Renal cortical epithelial cell (primary cell): Measurements from ENCODE around the gene GCN1. TPM values are rescaled to one million over a fixed set of nuclear protein-coding genes. Genes with fewer than 3 reads are reported as not detected.

Source experiments
- DNase-seq: peaks from one replicate; pipeline ENCODE4 v3.0.0-alpha.2; 2011; ENCODE audit warnings: low read depth
- total RNA-seq: library from RNA; depleted of rRNA; stranded (reverse); fragments of >200 nt; gene quantifications from 2 replicates; pipeline ENCODE4 v1.2.3, GENCODE V29; 2014

The GCN1 gene
- total RNA-seq, 1 donor from 2014 or later = 216 TPM

DNA sequence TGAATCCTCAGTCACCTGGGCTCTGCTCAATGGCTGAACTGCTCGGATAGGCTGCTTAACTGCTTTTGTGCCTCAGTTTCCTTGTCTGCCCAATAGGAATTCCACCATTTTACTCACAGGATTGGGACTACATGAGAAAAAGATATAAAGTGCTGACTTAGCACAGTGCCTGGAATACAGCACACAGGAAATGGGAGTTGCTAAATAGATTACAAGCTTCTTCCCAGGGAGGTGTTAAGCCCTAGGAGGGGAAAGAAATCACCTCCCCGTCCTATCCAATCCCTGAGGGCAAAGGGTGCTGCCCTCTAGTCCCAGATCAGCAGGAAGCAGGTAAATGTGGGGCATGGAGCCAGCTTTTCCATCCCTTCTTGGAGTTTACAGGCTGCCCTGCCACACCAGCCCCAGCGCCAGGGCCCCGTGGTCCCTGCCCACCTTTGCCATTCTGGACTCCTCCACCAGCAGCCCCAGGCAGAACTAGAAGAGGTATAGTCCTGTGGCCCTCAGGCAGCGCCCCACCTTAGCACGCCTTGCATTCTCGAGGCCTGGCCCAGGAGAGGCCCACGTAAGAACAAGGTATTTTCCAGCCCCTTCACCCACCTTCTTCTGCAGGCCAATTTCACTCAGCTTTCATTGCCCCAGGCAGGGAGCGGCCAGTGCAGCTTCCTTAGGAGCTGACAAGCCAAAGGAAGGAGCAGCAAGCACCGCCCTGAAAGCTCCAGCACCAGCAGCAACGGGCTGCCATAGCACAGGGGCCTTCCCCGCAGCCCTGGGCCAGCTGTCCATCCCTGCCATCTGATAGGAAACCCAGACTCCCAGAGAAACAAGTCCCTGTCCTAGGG, 35.2 kb upstream of the GCN1 start:
- DNase-seq = peak; percentile 67

DNA sequence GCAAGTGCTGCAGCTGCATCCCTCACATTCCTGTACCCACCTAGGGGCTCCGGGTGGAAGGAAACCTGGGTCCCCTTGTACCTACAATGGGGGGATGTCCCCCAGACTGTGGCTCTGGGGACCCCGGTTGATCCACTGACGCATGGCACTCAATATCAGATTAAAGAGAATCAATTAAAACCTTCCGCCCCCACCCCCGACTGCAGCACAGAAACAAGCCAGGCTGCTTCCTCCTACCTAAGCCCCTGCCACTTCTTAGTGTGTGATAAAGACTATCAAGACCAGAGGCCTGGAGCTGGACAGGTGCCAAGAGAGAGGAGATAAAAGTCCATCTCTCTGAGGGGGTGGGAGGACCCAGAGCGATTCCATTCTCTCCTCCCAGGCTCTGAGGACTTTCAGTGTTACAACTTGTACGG, 34.6 kb upstream of the GCN1 start:
- no peak for DNase-seq

DNA sequence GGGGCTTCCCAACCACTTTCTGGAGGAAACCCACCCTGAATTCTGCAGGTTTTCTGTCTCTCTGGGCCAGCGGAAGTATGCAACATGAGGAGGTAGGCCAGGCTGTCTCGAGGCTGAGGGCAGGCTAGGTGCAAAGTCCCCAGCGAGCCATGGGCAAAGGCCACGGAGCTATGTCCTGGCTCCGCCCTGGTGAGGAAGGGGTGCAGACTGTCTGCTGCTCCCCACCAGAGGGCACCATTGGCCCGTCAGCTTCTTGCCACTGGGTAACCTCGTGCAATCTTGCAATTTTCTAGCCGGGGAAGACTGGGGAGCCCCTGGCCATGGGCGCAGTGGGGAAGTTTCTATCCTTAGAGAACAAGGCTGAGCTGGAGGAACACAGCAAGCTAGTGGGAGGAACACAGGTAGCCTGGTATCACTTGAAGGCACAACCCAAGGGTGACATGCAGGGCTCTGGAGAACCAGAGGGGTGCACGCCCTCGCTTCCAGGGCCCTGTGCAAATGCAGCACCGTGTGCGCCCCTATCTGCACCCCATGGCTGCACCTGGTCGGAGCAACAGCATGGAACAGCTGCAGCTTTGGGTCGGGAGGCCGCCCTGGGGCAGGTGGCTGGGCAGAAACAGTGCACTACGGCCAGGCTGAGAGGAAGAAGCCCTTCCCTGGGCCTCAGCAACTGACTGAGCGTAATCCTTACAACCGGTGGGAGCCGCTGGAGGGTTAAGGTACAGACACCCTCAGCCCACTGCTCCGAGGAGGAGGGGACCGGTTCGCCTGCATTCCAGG, 34.0 kb upstream of the GCN1 start:
- peak; percentile 66 for DNase-seq

DNA sequence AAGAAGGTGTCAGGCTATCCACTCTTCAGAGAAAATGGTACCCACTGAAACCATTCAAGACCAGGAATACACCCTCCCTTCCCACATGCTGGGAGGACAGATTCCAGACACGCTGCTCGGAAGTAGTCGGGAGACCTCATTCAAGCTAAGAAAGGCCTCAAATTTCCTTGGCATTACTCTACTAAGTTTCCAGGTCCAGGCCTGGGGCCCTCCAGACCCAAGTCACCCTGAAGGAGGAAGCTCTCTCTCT, 33.5 kb upstream of the GCN1 start:
- DNase-seq = no peak

DNA sequence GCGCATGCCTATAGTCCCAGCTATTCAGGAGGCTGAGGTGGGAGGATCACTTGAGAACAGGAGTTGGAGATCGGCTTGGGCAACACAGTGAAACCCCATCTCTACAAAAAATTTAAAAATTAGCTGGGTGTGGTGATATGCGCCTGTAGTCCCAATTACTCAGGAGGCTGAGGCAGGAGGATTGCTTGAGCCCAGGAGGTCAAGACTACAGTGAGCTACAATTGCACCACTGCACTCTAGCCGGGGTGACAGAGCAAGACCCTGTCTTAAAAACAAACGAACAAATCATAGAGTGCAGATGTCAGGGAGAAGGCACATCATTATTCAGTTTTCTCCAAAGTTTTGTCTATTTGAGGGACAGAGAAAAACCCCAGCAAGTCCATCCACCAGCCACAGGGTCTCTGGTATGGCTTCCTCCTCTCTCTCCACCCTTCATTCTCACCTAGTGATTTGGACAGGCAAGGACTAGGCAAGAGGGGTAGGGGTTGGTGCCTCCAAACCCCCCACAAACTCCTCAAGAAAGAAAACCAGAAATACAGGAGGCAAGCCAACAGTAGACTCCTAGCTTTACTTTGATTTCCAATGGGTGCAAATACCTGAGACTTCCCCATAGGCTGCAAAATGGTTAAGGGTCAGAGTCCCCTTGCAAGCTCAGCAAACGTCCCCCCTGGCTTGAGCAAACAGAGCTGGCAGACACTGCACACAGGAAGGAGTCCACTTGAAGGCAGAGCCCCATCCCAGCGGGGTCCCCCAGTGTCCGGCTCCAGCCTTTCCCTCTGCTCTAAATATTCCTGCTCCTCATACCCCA, 32.9 kb upstream of the GCN1 start:
- DNase-seq = no peak

DNA sequence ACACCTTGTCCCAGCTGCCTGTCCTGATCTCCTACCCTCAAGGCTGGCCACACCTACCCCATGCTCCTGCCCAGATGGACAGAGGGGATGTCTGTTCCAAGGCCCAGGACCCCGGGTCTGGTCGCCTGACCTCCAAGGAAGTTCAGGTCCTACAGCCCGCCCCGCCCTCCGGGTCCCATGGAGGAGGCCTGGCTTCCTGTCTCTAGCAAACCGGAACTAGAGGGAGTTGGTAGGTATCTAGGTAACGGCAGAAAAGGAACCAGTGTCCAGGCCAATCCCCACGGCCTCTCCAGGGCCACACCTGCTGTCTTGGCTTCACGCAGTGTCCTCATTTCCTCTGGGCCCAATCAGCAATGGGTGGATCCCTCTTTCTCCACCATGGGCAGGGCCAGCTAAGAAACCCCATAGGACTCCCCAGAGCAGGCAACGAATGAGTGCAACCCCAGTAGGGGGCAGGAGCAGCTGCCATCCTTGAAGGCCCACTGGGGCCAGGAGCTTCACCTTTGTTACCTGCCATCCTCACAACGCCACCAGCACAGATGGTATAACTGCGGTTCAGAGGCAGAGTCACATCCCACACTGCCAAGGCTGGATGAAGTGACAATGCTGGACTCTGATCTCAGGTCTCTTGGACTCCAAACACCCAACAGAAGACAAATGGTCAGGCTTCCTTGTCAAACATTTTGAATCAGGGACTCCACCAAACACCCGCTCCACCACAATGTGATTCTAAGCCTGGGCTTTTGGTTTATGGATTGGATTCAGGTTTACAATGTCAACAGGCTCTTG, 31.5 kb upstream of the GCN1 start:
- DNase-seq = no peak

DNA sequence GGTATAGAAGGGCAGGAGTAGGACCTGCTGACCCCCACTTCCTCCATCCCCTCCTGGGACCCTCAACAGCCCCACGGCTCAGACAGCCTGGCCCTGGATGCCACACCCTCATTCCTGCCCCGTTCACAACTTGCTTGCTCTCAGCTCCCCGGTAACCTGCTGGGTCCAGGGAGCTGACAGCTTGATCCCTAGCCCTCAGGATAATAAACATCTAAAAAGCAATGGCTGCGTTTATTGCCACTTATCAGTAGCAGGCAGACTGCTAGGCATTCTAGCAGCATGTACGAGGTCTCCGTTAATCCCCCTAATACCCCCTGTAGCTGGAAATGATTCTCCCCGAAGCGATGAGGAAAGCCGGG, 30.7 kb upstream of the GCN1 start:
- DNase-seq = no peak

DNA sequence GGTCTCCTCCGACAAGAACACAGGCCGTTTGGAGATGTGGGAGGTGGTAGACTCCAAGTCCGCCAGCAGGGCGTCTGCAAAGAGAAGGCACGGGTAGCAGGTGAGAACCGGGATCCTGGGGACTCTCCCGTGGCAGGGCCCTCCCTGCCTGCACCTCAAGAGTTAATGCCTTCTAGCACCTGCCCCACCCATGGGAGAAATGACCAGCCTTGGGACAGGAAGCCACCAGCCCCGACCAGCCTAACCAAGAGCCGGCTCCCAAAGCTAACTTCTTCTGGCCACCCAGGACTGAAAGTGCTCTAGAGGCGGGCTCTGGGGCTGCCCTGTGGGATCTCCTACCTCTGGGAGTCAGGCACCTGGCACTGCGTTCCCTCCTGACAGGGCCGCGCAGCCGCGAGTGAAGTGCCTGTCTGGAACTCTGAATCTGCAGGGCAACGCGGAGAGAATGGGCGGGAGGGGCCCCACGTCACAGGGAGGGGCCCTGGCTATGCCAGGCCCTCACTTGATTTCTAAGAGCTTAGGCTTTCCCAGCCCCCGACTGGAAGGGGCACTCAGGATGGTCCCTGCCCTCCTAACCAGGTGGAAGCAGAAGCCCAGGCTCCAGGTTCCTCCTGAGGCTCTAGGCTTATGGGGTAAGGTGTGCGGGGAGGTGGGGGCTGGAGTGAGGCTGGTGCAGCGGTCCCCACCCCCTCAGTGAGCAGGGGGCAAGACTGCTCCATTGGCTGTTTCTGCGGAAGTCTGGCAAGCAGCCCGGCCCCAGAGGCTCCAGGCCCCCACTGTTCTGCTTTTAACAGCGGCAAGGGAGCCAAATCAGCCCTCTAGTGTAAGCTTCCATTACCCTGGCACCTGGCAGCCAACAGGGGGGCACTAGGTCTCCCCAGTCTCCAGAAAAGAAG, 30.0 kb upstream of the GCN1 start:
- no peak for DNase-seq

DNA sequence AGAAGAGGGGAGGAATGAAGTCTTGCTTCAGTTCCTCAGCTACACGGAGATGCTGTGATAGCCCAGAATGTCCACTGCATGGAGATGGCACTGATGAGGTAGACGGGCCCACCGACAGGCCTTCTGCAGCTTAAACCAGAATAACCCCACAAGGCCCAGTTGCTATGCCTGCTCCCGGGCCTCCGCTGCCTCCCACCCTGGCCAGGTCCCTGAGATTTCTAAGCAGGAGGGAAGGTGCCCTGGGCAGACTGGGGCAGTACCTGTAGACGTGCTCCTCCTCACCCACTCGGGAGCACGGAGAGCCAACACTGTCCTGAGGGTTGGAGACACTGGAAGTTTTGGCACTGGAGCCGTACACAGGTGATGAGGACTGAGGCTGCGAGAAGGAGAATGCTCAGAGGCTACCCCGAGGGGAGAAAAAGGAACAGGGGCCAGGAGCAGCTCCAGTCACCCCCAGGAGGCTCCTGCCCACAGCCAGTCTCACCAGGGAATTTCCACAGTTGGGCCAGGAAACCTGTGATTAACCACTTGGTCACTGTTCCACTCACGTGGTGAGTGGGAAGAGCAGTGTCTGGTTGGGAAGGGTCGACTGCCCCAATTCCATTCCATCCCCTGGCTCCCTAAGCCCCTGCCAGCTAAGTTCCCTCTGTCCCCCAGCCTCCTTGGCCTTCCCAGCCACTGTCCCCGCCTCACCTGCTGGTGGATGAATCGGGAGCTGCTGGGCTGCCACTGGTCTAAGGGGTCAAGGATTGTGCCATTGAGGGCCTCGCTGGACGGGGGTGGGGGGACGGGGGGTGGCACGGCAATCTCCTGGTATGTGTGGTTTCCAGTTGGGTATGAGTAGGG, 29.2 kb upstream of the GCN1 start:
- no peak for DNase-seq

DNA sequence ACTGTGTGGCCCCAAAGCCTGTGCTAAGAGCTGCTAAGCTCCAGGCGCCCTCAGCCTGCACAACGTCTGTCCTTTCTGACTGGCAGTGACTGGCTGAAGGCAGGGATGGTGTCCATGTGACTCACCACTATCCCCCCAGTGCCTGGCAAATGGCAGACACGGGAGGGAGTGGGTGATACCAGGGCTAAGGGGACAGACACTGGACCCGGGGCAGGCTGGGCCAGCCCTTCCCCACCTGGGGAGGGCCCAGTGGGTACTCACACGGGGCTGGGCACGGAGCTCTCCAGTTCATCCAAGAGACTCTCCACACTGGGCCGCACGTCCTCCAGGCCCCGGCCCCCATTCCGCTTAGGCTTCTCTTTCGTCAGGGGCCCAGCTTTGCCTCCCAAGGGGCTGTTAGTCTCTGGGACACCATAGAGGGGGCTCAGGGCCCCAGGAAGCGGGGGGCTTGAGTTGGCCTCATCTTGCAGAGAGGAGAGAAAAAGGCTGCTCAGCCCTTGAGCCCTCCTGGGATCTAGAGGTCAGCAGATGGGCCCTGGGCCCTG, 27.8 kb upstream of the GCN1 start:
- DNase-seq = no peak

DNA sequence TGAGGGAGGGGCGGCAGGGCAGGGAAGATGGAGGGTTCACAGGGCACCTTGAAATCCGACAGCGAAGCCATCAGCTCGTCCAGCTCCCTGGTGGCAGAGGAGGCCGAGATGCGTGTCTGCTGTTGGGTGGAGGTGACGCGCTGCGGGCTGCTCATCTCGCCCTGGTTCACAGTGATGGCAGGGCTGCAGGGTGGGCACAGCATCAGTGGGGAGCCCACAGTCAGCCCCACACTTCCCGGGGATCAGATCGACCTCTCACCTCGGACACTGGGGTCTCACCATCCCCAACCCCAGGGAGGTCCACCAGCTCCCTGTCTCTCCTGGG, 27.0 kb upstream of the GCN1 start:
- no peak for DNase-seq

DNA sequence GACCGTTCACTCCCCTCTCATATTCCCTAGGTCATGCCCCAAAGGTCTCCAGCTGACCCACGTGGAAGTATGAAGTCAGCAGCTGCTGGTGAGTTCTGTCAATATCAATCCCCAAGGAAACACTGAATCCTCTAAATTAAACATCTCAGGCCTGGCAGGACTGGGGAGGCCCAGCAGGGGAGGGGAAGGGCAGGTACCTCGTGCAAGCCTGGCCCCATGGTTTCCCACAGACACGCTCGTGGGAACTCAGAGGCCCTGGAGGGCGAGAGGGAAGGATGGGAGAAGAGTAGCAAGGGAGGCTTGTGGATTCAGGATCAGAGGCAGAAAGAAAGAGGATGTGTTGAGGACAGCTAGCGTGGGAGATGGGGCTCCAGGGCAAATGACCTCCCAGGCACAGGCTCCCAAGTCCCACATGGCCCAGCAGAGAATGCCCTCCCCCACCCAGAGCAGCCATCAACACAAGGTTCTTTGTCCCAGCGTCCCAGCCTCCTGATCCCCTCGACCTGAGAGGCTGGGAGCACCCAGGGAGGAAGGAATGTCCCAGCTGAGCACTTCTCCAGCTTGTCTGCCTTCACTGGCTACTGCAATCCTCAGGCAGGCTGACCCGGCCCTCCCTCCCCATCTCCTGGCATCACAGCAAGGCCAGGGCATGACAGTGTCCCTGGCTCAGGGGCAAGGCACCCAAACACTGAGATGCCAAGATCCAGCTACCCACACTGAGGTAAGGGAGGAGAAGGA, 26.5 kb upstream of the GCN1 start:
- DNase-seq = no peak

DNA sequence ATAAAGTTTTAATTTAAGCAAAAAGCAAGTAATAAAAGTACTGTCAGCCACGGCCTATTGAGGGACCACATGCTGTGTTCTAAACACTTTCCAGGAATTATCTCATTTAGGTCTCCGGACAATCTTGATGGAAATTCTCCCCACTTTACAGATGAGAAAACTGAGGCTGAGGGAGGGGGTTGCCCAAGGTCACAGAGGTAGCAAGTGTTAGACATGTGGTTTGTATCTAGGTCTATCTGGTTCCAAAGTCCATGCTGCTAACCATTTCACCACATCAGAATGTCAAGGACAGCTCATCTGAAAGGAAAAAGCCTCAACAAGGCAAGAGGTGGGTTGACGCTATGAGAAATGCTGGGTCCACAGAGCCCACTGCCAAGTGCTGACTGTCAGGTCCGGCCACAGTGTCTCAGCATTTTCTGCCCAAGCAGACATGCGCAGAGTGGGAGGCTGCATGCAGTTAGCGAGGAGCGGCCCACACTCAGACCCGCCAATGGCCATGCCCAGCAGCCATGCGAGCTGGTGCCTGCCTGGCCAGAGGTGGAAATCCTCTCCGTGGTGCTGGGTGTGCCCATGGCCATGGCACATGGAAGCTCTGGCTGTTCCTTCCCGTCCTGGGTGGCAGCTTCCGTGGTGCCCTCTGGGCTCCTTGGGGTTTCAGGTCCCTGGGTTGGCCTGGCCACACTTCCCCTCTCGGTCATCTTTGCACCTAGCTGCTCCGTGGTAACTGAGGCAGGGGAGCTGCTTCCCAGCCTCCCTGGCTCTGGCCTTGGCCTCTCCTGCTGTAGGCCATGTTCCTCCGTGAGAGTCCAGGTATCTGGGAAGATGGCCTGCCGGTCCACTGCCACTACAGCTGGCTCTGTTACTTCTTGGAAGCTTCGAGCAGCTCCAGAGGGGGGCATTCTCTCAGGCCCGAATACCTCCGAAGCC, 24.4 kb upstream of the GCN1 start:
- DNase-seq = no peak

DNA sequence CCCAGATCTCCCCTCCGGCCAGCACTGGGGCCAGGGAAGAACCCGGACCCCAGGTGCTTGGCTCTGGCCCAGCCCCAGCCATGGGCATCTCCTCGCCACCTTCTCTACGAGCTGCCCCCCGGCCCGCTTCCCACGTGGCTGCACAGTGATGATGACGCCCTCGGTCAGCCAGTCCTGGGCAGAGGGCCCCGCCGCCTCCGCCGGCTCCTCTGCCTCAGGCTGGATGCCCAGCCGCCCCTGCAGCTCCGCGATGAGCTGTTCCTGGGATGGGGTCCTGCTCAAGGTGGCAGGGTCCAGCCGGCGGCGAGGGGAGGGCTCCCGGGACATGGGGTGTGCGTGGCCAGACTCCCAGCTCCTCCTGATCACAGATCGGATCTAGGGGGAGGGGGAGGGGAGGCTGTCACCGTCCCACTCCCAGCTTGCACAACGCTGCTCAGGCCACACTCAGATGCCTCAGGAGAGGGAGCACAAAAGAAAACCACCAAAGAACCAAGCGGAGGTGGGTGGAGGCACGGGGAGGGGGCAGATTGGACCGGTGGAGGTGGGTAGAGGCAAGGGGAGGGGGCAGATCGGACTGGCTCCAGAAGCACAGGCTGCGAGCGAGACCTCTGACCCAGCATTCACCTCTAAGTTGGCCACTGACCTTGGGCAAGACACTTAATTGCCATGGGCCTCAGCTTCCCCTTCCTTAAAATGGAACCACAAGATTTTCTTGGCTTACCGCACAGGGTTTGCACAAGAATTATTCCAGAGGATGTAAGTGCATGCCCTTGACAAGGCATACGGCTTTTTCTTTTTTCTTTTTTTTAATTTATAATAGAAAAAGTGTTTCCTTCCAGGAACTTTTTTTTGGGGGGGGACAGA, 22.5 kb upstream of the GCN1 start:
- DNase-seq = no peak

DNA sequence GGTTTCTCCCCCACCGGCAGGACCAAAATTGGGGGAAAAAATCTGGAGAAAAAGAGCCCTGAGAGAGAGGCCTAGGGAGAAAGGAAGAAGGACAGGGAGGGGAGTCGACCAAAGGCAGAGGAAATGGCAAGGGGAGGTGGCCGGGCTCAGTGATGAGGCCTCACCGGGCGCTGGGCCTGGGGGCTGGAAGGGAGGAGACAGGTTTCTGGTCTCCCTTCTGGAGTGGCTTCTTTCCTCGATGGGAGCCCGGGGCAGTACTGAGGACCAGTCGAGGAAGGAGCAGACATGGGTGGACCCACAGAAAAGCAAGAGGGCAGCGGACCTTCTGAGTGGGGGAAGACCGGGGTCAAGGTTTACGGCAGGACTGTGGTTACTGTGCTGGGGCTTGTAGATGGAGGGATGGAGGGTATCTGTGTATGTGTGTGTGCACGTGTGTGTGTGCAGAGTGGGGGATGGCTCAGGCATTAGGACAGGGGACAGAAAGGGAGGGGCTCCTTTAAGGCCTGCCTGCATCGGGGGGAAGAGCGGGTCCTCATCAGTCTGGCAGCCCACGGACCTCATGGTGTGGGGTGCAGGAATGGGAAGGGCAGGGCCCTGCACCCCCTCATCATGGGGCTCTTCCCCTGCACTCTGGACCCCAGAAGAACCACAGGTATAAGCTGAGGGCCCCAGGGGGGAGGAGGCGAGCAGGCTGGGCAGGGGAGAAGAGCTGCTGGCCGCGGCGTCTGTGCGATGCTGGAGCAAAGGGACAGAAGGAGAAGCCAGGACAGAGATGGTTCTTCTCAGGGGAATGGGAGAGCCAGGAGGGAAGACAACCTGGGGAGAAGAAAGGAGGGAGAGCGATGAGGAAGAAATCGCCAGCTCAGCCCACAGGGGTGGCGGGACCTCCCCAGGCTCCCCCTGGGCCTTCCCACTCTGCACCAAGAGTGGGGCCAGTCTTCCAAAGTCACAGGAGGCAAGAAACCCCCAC, 21.5 kb upstream of the GCN1 start:
- DNase-seq = no peak

DNA sequence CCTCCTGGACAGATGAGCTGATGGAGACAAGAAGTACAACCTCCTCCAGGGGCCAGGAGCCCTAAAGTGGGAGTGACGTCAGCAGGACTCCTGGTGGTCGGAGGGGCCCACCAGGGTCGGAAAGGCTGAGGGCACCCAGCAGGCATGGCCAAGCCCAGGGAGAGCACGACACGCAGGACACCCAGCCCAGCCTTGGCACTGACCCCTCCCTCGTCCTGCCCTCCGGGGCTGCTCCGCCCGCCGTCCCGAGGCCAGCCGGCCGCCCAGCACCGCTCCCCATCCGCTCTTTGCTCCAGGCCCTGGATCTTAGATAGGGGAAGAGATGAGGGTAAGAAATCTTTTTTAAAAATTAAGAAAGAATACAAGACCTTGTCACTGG, 20.8 kb upstream of the GCN1 start:
- no peak for DNase-seq
